ENCODE results near the gene GYS1. TPM values are rescaled to one million over a fixed set of nuclear protein-coding genes. Genes with fewer than 3 reads are reported as not detected.

The GYS1 gene
- total RNA-seq, 4 donors from 2014 or later: 28.8 to 42.0 (median 31.0) TPM

GRCh38 chr19:48967346-48968178 is 25.5 kb downstream of the GYS1 start:
- TF ChIP-seq CTCF (IDR thresholded peaks at IDR 0.05) (no peak), POLR2A (IDR thresholded peaks at IDR 0.05) (peak in 1 of 2 donors; percentile 33), EP300 (IDR thresholded peaks at IDR 0.05) (peak in 1 of 2 donors; percentile 71)
- 63 to 69% methylated on average over 14 of the region's 14 CpGs for WGBS, 2 donors
- peak in 1 of 2 donors; percentile 57 for DNase-seq (ENCODE audit: low spot score in 2 of 2)
- H3K36me3 ChIP-seq: peaks cover 0 to 57% (median 2%) of the 10 kb centered on the region in 3 donors
- peaks cover 0 to 65% (median 36%) of the 10 kb centered on the region in 4 donors for H3K4me1 ChIP-seq
- H3K27me3 ChIP-seq: no peaks in the 10 kb centered on the region
- H3K9me3 ChIP-seq: no peaks in the 10 kb centered on the region
- peak overlapping the region in 1 of 4 donors; percentile 88 for H3K4me3 ChIP-seq
- peak overlapping the region; percentile 2 to 97 (median 72) for H3K27ac ChIP-seq

- Histone ChIP-seq H3K27ac (peak overlapping the region; percentile 92 to 97 (median 96)), H3K4me3 (peak overlapping the region; percentile 63 to 97 (median 80)), H3K9me3 (no peaks in the 10 kb centered on the region), H3K4me1 (peaks cover 0 to 73% (median 40%) of the 10 kb centered on the region in 4 donors), H3K36me3 (peaks cover 0 to 49% (median 2%) of the 10 kb centered on the region in 3 donors), H3K27me3 (no peaks in the 10 kb centered on the region)
- TF ChIP-seq POLR2A (IDR thresholded peaks at IDR 0.05) (no peak), EP300 (IDR thresholded peaks at IDR 0.05) (no peak), CTCF (IDR thresholded peaks at IDR 0.05) (no peak)
- no peak for DNase-seq (ENCODE audit: low spot score in 2 of 2)
- 78 to 82% methylated on average over 10 of the region's 10 CpGs for WGBS, 2 donors
Observed at GRCh38 chr19:48966541-48967345, 26.4 kb downstream of the GYS1 start.

GRCh38 chr19:48965806-48966540 is 27.1 kb downstream of the GYS1 start:
- TF ChIP-seq CTCF (IDR thresholded peaks at IDR 0.05) (no peak), EP300 (IDR thresholded peaks at IDR 0.05) (peak in 1 of 2 donors; percentile 25)
- DNase-seq (ENCODE audit: low spot score in 2 of 2): peak; percentile 84 to 91
- Histone ChIP-seq H3K27ac (peak overlapping the region; percentile 92 to 97 (median 96)), H3K27me3 (no peaks in the 10 kb centered on the region), H3K4me1 (peaks cover 0 to 72% (median 40%) of the 10 kb centered on the region in 4 donors), H3K9me3 (no peaks in the 10 kb centered on the region), H3K36me3 (peaks cover 0 to 49% (median 2%) of the 10 kb centered on the region in 3 donors), H3K4me3 (peak overlapping the region; percentile 63 to 97 (median 80))
- WGBS, 2 donors: 10 to 12% methylated on average over 35 to 36 of the region's 36 CpGs

- peak; percentile 97 to 98 for DNase-seq (ENCODE audit: low spot score in 2 of 2)
- peaks cover 0 to 48% (median 0%) of the 10 kb centered on the region in 3 donors for H3K36me3 ChIP-seq
- peak within 1 kb of the TSS; percentile 92 to 97 (median 96) for H3K27ac ChIP-seq
- WGBS, 2 donors: 1% methylated on average over 32 to 39 of the region's 52 CpGs
- TF ChIP-seq CTCF (IDR thresholded peaks at IDR 0.05) (peak in 2 of 5 experiments; percentile 11 to 16), EP300 (IDR thresholded peaks at IDR 0.05) (peak; percentile 71 to 100), POLR2A (IDR thresholded peaks at IDR 0.05) (peak; percentile 99 to 100)
- H3K9me3 ChIP-seq: no peaks in the 10 kb centered on the region
- peaks cover 0 to 64% (median 39%) of the 10 kb centered on the region in 4 donors for H3K4me1 ChIP-seq
- peak within 1 kb of the TSS; percentile 63 to 97 (median 80) for H3K4me3 ChIP-seq
- H3K27me3 ChIP-seq: no peaks in the 10 kb centered on the region
Observed at GRCh38 chr19:48965040-48965805, 27.9 kb downstream of the GYS1 start, which contains the start of gene FTL. FTL (plus strand) TSS chr19:48965309; CDS start chr19:48965508, 199 bp downstream.

Data from tibial nerve (tissue), 4 donors.